SK-N-DZ (cell line): ENCODE results near the gene PLCL1.

Source experiments
- DNase-seq: peaks from one replicate; pipeline ENCODE4 v3.0.0-alpha.2; 2015; ENCODE audit warnings: low spot score

The PLCL1 gene

GRCh38 chr2:198106621-198107385 lies 302.4 kb downstream of the PLCL1 start:
- no peak for DNase-seq

GRCh38 chr2:198113316-198113715 lies 308.9 kb downstream of the PLCL1 start:
- no peak for DNase-seq

GRCh38 chr2:198114064-198114463 lies 309.7 kb downstream of the PLCL1 start:
- DNase-seq, result no peak

GRCh38 chr2:198115201-198115600 lies 310.8 kb downstream of the PLCL1 start:
- no peak for DNase-seq

GRCh38 chr2:198116756-198117155 lies 312.4 kb downstream of the PLCL1 start:
- no peak for DNase-seq

GRCh38 chr2:198117406-198118041 lies 313.1 kb downstream of the PLCL1 start:
- no peak for DNase-seq

- peak; percentile 54 for DNase-seq
These were observed 323.2 kb downstream of the PLCL1 start for GRCh38 chr2:198127627-198128026.

GRCh38 chr2:198129609-198130008 lies 325.2 kb downstream of the PLCL1 start:
- no peak for DNase-seq

- no peak for DNase-seq
These were observed 330.0 kb downstream of the PLCL1 start for GRCh38 chr2:198134293-198134955.

GRCh38 chr2:198135481-198135934 lies 331.1 kb downstream of the PLCL1 start:
- peak; percentile 65 for DNase-seq

GRCh38 chr2:198136142-198136541 lies 331.7 kb downstream of the PLCL1 start:
- no peak for DNase-seq

GRCh38 chr2:198137733-198138132 lies 333.3 kb downstream of the PLCL1 start:
- no peak for DNase-seq

- DNase-seq, result no peak
These were observed 337.3 kb downstream of the PLCL1 start for GRCh38 chr2:198141726-198142125.

GRCh38 chr2:198143156-198143555 lies 338.8 kb downstream of the PLCL1 start:
- DNase-seq, result no peak

GRCh38 chr2:198143793-198144192 lies 339.4 kb downstream of the PLCL1 start:
- DNase-seq, result no peak

GRCh38 chr2:198144660-198145059 lies 340.3 kb downstream of the PLCL1 start:
- peak; percentile 61 for DNase-seq

- DNase-seq, result no peak
These were observed 342.1 kb downstream of the PLCL1 start for GRCh38 chr2:198146346-198146940.

- DNase-seq, result no peak
These were observed 352.9 kb downstream of the PLCL1 start for GRCh38 chr2:198157314-198157713.

GRCh38 chr2:198161151-198161550 lies 356.8 kb downstream of the PLCL1 start:
- DNase-seq, result no peak

- DNase-seq, result no peak
These were observed 357.9 kb downstream of the PLCL1 start for GRCh38 chr2:198162276-198162675.

GRCh38 chr2:198164843-198165242 lies 360.4 kb downstream of the PLCL1 start:
- DNase-seq, result no peak

GRCh38 chr2:198165289-198165688 lies 360.9 kb downstream of the PLCL1 start:
- no peak for DNase-seq
